HG02970 (cell line): ENCODE results near the gene CAPN7.
"Not testable (repeated sequence)": the region's sequence is repeated elsewhere in the genome, so short reads cannot be mapped to it uniquely, and the experiment has no call there.

Experiments
- ATAC-seq: cut with Tn5 transposase; IDR thresholded peaks from one replicate; pipeline ENCODE4 v1.9.1; 2021; ENCODE audit warnings: mild to moderate bottlenecking, moderate library complexity, moderate number of reproducible peaks; ENCODE audit not compliant: unreplicated experiment, low FRiP score

CAPN7 gene

GRCh38 chr3:15205934-15206661 is at the start of gene CAPN7:
Gene CAPN7, plus strand, starts transcription at chr3:15206246. Its CDS starts 250 bp downstream, at chr3:15206496.
- ATAC-seq: peak; percentile 89

GRCh38 chr3:15157441-15157840 is 48.6 kb upstream of the CAPN7 start:
- ATAC-seq: no peak

- ATAC-seq: no peak
These were observed 46.4 kb upstream of the CAPN7 start for GRCh38 chr3:15159501-15160136.

- no peak for ATAC-seq
These were observed 45.4 kb upstream of the CAPN7 start for GRCh38 chr3:15160662-15161061.

- ATAC-seq: no peak
These were observed 44.9 kb upstream of the CAPN7 start for GRCh38 chr3:15161133-15161532.

- not testable (repeated sequence) for ATAC-seq
These were observed 42.4 kb upstream of the CAPN7 start for GRCh38 chr3:15163656-15164055.

GRCh38 chr3:15164340-15164739 is 41.7 kb upstream of the CAPN7 start:
- ATAC-seq: no peak

- no peak for ATAC-seq
These were observed 41.0 kb upstream of the CAPN7 start for GRCh38 chr3:15165061-15165460.

- ATAC-seq: not testable (repeated sequence)
These were observed 39.7 kb upstream of the CAPN7 start for GRCh38 chr3:15166391-15166790.

- no peak for ATAC-seq
These were observed 35.0 kb upstream of the CAPN7 start for GRCh38 chr3:15171096-15171495.

- no peak for ATAC-seq
These were observed 33.2 kb upstream of the CAPN7 start for GRCh38 chr3:15172806-15173205.

- ATAC-seq: no peak
These were observed 31.1 kb upstream of the CAPN7 start for GRCh38 chr3:15174953-15175352.

GRCh38 chr3:15175605-15176004 is 30.4 kb upstream of the CAPN7 start:
- no peak for ATAC-seq

GRCh38 chr3:15180042-15180611 is 25.9 kb upstream of the CAPN7 start:
- peak; percentile 62 for ATAC-seq

- no peak for ATAC-seq
These were observed 24.5 kb upstream of the CAPN7 start for GRCh38 chr3:15181511-15181910.

GRCh38 chr3:15181963-15182362 is 24.1 kb upstream of the CAPN7 start:
- ATAC-seq: no peak

- no peak for ATAC-seq
These were observed 23.0 kb upstream of the CAPN7 start for GRCh38 chr3:15183011-15183410.

GRCh38 chr3:15185404-15185803 is 20.6 kb upstream of the CAPN7 start:
- no peak for ATAC-seq

GRCh38 chr3:15186101-15186476 is 20.0 kb upstream of the CAPN7 start:
- no peak for ATAC-seq

- ATAC-seq: not testable (repeated sequence)
These were observed 19.4 kb upstream of the CAPN7 start for GRCh38 chr3:15186477-15187164.

- no peak for ATAC-seq
These were observed 8.6 kb upstream of the CAPN7 start for GRCh38 chr3:15197340-15198029.
